Ascending aorta (tissue), 2 donors: ENCODE results near the gene PHLPP1. TPM values are rescaled to one million over a fixed set of nuclear protein-coding genes. Genes with fewer than 3 reads are reported as not detected.

ENCODE experiments used
- DNase-seq, 2 donors: peaks; one replicate each; pipeline ENCODE4 v3.0.0-alpha.2; 2019; ENCODE audit warnings: low spot score in 2 of 2
- H3K27ac ChIP-seq, 2 donors: fragments of 200-600 bp; sonication (generic); one replicate each; pipeline ENCODE4 v1.5.1; 2016 to 2017; ENCODE audit warnings: mild to moderate bottlenecking in 1 of 2
- H3K27me3 ChIP-seq: fragments of 200-600 bp; sonication (generic); one replicate; pipeline ENCODE4 v1.5.1; 2017
- H3K36me3 ChIP-seq, 2 donors: fragments of 200-600 bp; sonication (generic); one replicate each; pipeline ENCODE4 v1.5.1; 2016
- H3K4me1 ChIP-seq, 2 donors: fragments of 200-600 bp; sonication (generic); one replicate each; pipeline ENCODE4 v1.5.1; 2016 to 2017; ENCODE audit warnings: mild to moderate bottlenecking in 1 of 2
- H3K4me3 ChIP-seq, 2 donors: fragments of 200-600 bp; sonication (generic); one replicate each; pipeline ENCODE4 v1.5.1; 2016 to 2017; ENCODE audit warnings: mild to moderate bottlenecking in 1 of 2
- H3K9me3 ChIP-seq, 2 donors: fragments of 200-600 bp; sonication (generic); one replicate each; pipeline ENCODE4 v1.5.1; 2016
- CTCF ChIP-seq, 3 experiments: fragments of 200-600 bp in 2 of 3; fragments of 450-650 bp in 1 of 3; sonication (generic) in 2 of 3; IDR thresholded peaks; one replicate each; pipeline ENCODE4 v1.5.1; 2016 to 2019; ENCODE audit warnings: antibody characterized with exemption in 3 of 3, mild to moderate bottlenecking in 1 of 3, moderate library complexity in 1 of 3
- intact Hi-C: fragments of 100-400 bp; cut with DNase I; formaldehyde crosslinking; loops from one replicate; pipeline ENCODE4 v1.15.1; 2023
- total RNA-seq: library from RNA; depleted of rRNA; stranded (reverse); fragments of >200 nt; gene quantifications from one replicate; pipeline ENCODE4 v1.1.0, GENCODE V29; 2016

PHLPP1 gene
- total RNA-seq, 1 donor from 2014 or later: 9.8 TPM

GRCh38 chr18:62682371-62682770 is 33.0 kb upstream of the PHLPP1 start:
- Histone ChIP-seq H3K9me3 (no peaks in the 10 kb centered on the region), H3K4me3 (no peak overlapping the region), H3K27ac (no peak overlapping the region), H3K27me3 (no peaks in the 10 kb centered on the region), H3K4me1 (no peaks in the 10 kb centered on the region), H3K36me3 (no peaks in the 10 kb centered on the region)
- no peak for DNase-seq
- intact Hi-C loops: no loop called here
- no peak for TF ChIP-seq CTCF (IDR thresholded peaks at IDR 0.05)

DNA sequence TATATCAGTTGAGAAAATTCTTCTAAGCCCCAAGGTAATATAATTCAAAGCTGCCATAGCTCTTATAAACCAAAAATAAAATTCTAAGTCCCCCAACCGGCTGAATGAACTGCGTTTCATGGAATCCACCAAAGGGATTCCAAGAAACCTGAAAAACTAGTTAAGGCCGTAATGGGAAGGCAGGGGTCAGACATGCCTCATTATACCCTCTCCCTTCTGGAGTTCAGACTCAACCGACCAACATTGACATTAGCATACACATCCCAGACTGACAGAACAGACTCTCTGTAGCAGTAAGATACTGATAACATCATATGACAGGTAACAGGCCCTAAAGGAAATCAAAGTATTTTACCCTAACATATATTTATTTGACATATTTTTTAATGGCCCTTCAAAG is 31.4 kb upstream of the PHLPP1 start:
- no peak overlapping the region for H3K27ac ChIP-seq
- no peak for TF ChIP-seq CTCF (IDR thresholded peaks at IDR 0.05)
- intact Hi-C loops: no loop called here
- no peaks in the 10 kb centered on the region for H3K4me1 ChIP-seq
- no peaks in the 10 kb centered on the region for H3K27me3 ChIP-seq
- H3K36me3 ChIP-seq: no peaks in the 10 kb centered on the region
- DNase-seq: no peak
- H3K4me3 ChIP-seq: no peak overlapping the region
- peaks cover 0 to 6% of the 10 kb centered on the region in 2 donors for H3K9me3 ChIP-seq

- no peak for TF ChIP-seq CTCF (IDR thresholded peaks at IDR 0.05)
- no peak for DNase-seq
- intact Hi-C loops: no loop called here
Observed at GRCh38 chr18:62688743-62689317, 26.5 kb upstream of the PHLPP1 start.

GRCh38 chr18:62690236-62690815 is 25.0 kb upstream of the PHLPP1 start:
- H3K4me1 ChIP-seq: no peaks in the 10 kb centered on the region
- H3K36me3 ChIP-seq: no peaks in the 10 kb centered on the region
- intact Hi-C loops: no loop called here
- no peak overlapping the region for H3K4me3 ChIP-seq
- H3K9me3 ChIP-seq: peaks cover 0 to 6% of the 10 kb centered on the region in 2 donors
- no peaks in the 10 kb centered on the region for H3K27me3 ChIP-seq
- no peak for TF ChIP-seq CTCF (IDR thresholded peaks at IDR 0.05)
- no peak for DNase-seq
- H3K27ac ChIP-seq: no peak overlapping the region

More at GRCh38 chr18:62688743-62689317, 26.5 kb upstream of the PHLPP1 start:
- H3K36me3 ChIP-seq: no peaks in the 10 kb centered on the region
- H3K4me3 ChIP-seq: no peak overlapping the region
- H3K4me1 ChIP-seq: no peaks in the 10 kb centered on the region
- H3K27ac ChIP-seq: no peak overlapping the region
- no peaks in the 10 kb centered on the region for H3K27me3 ChIP-seq
- H3K9me3 ChIP-seq: peaks cover 0 to 6% of the 10 kb centered on the region in 2 donors

DNA sequence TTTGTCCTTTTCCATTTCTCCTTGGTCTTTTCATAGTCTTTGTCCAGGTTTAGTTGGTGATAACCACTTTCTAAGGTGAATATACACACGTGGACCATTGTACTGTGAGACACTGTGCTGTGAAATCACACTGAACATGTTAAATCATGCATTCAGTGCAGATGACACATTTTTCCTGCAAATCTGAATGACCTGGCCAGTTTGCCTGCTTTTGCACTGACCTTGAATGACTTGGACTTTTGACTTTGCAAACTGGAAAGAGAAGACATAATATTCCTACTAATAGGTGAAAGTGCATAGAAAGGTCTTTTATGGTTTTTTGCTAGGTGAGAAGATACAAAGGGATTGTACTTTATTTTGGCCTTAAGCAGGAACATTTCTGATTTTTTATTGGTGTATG is 21.7 kb upstream of the PHLPP1 start:
- H3K4me3 ChIP-seq: no peak overlapping the region
- H3K27ac ChIP-seq: no peak overlapping the region
- no peak for DNase-seq
- no peaks in the 10 kb centered on the region for H3K36me3 ChIP-seq
- no peaks in the 10 kb centered on the region for H3K4me1 ChIP-seq
- intact Hi-C loops: no loop called here
- H3K9me3 ChIP-seq: no peaks in the 10 kb centered on the region
- no peaks in the 10 kb centered on the region for H3K27me3 ChIP-seq
- TF ChIP-seq CTCF (IDR thresholded peaks at IDR 0.05): no peak
